MM.1S (cell line): Measurements from ENCODE around the gene LARGE2.

ENCODE experiments used
- EZH2 ChIP-seq: fragments of 300-600 bp; sonication (generic); optimal IDR thresholded peaks from 2 replicates; pipeline ENCODE3; 2017; ENCODE audit warnings: low read depth, mild to moderate bottlenecking, antibody characterized with exemption, low read length, mixed read lengths
- TF ChIP-seq, protein P1 (sequence below): fragments of 300-600 bp; sonication (generic); IDR thresholded peaks from 2 replicates; pipeline ENCODE4 v1.5.1; 2016; ENCODE audit warnings: antibody characterized with exemption, low read length, mixed read lengths

DNA sequence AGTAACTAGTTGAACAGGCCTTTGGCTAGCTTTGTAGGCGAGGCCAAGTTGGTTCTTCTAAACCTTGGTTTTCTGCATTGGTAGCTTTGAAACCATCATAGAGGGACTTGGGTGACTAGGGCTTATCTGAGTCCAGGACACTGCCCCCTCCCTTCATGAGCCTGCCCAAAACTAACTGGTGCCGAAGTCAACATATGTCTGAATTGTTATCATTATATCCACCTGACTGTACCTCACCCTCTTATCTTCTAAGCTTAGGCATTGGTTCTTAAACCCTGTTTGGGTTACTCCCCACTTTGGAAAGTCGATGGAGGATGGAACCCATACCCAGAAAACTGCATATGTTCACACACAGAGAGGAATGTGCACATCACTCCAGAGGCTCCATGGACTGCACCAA, 44.6 kb upstream of the LARGE2 start:
- TF ChIP-seq, protein P1, sequence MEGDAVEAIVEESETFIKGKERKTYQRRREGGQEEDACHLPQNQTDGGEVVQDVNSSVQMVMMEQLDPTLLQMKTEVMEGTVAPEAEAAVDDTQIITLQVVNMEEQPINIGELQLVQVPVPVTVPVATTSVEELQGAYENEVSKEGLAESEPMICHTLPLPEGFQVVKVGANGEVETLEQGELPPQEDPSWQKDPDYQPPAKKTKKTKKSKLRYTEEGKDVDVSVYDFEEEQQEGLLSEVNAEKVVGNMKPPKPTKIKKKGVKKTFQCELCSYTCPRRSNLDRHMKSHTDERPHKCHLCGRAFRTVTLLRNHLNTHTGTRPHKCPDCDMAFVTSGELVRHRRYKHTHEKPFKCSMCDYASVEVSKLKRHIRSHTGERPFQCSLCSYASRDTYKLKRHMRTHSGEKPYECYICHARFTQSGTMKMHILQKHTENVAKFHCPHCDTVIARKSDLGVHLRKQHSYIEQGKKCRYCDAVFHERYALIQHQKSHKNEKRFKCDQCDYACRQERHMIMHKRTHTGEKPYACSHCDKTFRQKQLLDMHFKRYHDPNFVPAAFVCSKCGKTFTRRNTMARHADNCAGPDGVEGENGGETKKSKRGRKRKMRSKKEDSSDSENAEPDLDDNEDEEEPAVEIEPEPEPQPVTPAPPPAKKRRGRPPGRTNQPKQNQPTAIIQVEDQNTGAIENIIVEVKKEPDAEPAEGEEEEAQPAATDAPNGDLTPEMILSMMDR = no peak
- TF ChIP-seq EZH2 = no peak
